Keratinocyte (primary cell): ENCODE results near the gene YEATS4. TPM values are rescaled to one million over a fixed set of nuclear protein-coding genes. Genes with fewer than 3 reads are reported as not detected.

Experiments used
- DNase-seq: peaks from one replicate; pipeline ENCODE4 v3.0.0-alpha.2; 2011; ENCODE audit warnings: low read depth, missing footprints, low spot score
- FAIRE-seq: peaks from 2 replicates; lab custom pipeline; 2011; peaks lifted over from hg19 to GRCh38; lab: Jason Lieb, UNC
- H2AFZ ChIP-seq: 2 replicates; pipeline ENCODE4 v1.6.0; 2012; ENCODE audit warnings: low read length, control low read depth, inconsistent platforms; ENCODE audit not compliant: control insufficient read depth
- H3K27ac ChIP-seq: 2 replicates; pipeline ENCODE4 v1.5.1; 2011; ENCODE audit warnings: low read length; ENCODE audit not compliant: control insufficient read depth, insufficient read depth
- H3K27me3 ChIP-seq: 3 replicates; pipeline ENCODE4 v1.6.0; 2011; ENCODE audit warnings: low read length; ENCODE audit not compliant: control insufficient read depth, insufficient read depth; ENCODE audit errors: extremely low read depth
- H3K36me3 ChIP-seq, 2 experiments: 2 replicates in 1 of 2; 3 replicates in 1 of 2; pipeline ENCODE4 v1.5.1; 2011; ENCODE audit warnings: low read length in 2 of 2, mild to moderate bottlenecking in 1 of 2; ENCODE audit not compliant: control insufficient read depth in 2 of 2, insufficient read depth in 2 of 2; ENCODE audit errors: extremely low read depth in 1 of 2
- H3K4me1 ChIP-seq: 3 replicates; pipeline ENCODE4 v1.5.1; 2011; ENCODE audit warnings: low read length; ENCODE audit not compliant: control insufficient read depth, insufficient read depth; ENCODE audit errors: extremely low read depth
- H3K4me2 ChIP-seq: 3 replicates; pipeline ENCODE4 v1.6.0; 2011; ENCODE audit warnings: low read depth, low read length; ENCODE audit not compliant: control insufficient read depth, insufficient read depth; ENCODE audit errors: extremely low read depth
- H3K4me3 ChIP-seq, 3 experiments: fragments of 200-600 bp in 1 of 3; sonication (generic) in 1 of 3; 2 replicates in 2 of 3; 3 replicates in 1 of 3; pipeline ENCODE4 v1.5.1; 2011 to 2016; ENCODE audit warnings: low read length in 3 of 3, mild to moderate bottlenecking in 3 of 3, control low read depth in 2 of 3, inconsistent platforms in 1 of 3, low read depth in 1 of 3, mixed read lengths in 1 of 3, mixed run types in 1 of 3, moderate library complexity in 1 of 3; ENCODE audit not compliant: control insufficient read depth in 2 of 3, insufficient read depth in 2 of 3; ENCODE audit errors: extremely low read depth in 1 of 3
- H3K79me2 ChIP-seq: 2 replicates; pipeline ENCODE4 v1.6.0; 2012; ENCODE audit warnings: low read length; ENCODE audit not compliant: control insufficient read depth, insufficient read depth
- H3K9ac ChIP-seq: 3 replicates; pipeline ENCODE4 v1.6.0; 2011; ENCODE audit warnings: low read length; ENCODE audit not compliant: control insufficient read depth, insufficient read depth; ENCODE audit errors: extremely low read depth
- H3K9me1 ChIP-seq: 3 replicates; pipeline ENCODE4 v1.6.0; 2011; ENCODE audit warnings: low read length; ENCODE audit not compliant: control insufficient read depth, insufficient read depth; ENCODE audit errors: extremely low read depth
- H3K9me3 ChIP-seq: 2 replicates; pipeline ENCODE4 v1.5.1; 2012; ENCODE audit warnings: low read depth, low read length; ENCODE audit not compliant: control insufficient read depth
- H4K20me1 ChIP-seq: 3 replicates; pipeline ENCODE4 v1.6.0; 2011; ENCODE audit warnings: low read length; ENCODE audit not compliant: control insufficient read depth, insufficient read depth; ENCODE audit errors: extremely low read depth
- CTCF ChIP-seq, 3 experiments: IDR thresholded peaks in 1 of 3; conservative IDR thresholded peaks in 1 of 3; optimal IDR thresholded peaks in 1 of 3; 2 replicates in 2 of 3; 3 replicates in 1 of 3; pipeline versions ENCODE3 to v1.5.1; 2011; ENCODE audit warnings: low read length in 3 of 3, mild to moderate bottlenecking in 3 of 3, moderate library complexity in 2 of 3, control low read depth in 1 of 3, inconsistent platforms in 1 of 3; ENCODE audit not compliant: insufficient read depth in 2 of 3; ENCODE audit errors: extremely low read depth in 1 of 3
- EZH2 ChIP-seq: IDR thresholded peaks from one replicate; pipeline ENCODE4 v1.6.1; 2012; ENCODE audit warnings: inconsistent platforms, mild to moderate bottlenecking, low read length, moderate library complexity
- dilution Hi-C: fragments of 300-500 bp; cut with MboI; formaldehyde crosslinking; loops from one replicate; pipeline ENCODE4 v1.7.0; 2020; ENCODE audit warnings: low sequenced_read_pairs; ENCODE audit not compliant: extremely low pct_ligation_motif_present
- polyA plus RNA-seq, 5 experiments: library from polyadenylated mRNA; depleted of rRNA in 3 of 5; stranded (reverse) in 3 of 5; stranded (forward) in 1 of 5; unstranded in 1 of 5; fragments of >200 nt; gene quantifications; 1 replicate in 1 of 5; 2 replicates in 3 of 5; 3 replicates in 1 of 5; pipeline versions ENCODE4 v1.2.1 to v1.2.3, GENCODE V29; 2011 to 2012; ENCODE audit warnings: missing spikeins in 2 of 5, low read depth in 1 of 5, low replicate concordance in 1 of 5

The YEATS4 gene
- polyA plus RNA-seq, 1 donor (not counting 4 experiments of a cell fraction or from before 2014, with no cell fraction given), result 21.0 TPM

GRCh38 chr12:69437073-69437472, 77.5 kb downstream of the YEATS4 start:
- TF ChIP-seq EZH2 (no peak), CTCF (optimal IDR thresholded peaks at IDR 0.05 in 1 of 3, IDR thresholded peaks at IDR 0.05 in 1 of 3, conservative IDR thresholded peaks at IDR 0.05 in 1 of 3; ENCODE audit: extremely low read depth in 1 of 3, insufficient read depth in 2 of 3, low read length in 3 of 3) (no peak)
- no peaks in the 10 kb centered on the region for H4K20me1 ChIP-seq
- no peaks in the 10 kb centered on the region for H3K9me1 ChIP-seq
- no peaks in the 10 kb centered on the region for H3K36me3 ChIP-seq
- H2AFZ ChIP-seq, result no peak overlapping the region
- FAIRE-seq (no peak), DNase-seq (no peak)
- H3K4me1 ChIP-seq, result no peaks in the 10 kb centered on the region
- no peaks in the 10 kb centered on the region for H3K79me2 ChIP-seq
- no peak overlapping the region for H3K27ac ChIP-seq
- no peak overlapping the region for H3K4me2 ChIP-seq
- H3K27me3 ChIP-seq, result no peaks in the 10 kb centered on the region
- H3K9ac ChIP-seq, result no peak overlapping the region
- no peaks in the 10 kb centered on the region for H3K9me3 ChIP-seq
- H3K4me3 ChIP-seq, result no peak overlapping the region
- dilution Hi-C loops, result no loop called here

- DNase-seq, result no peak
- no peak for FAIRE-seq
- no peak overlapping the region for H3K9ac ChIP-seq
- no peaks in the 10 kb centered on the region for H3K9me1 ChIP-seq
- no peak for TF ChIP-seq CTCF (optimal IDR thresholded peaks at IDR 0.05 in 1 of 3, IDR thresholded peaks at IDR 0.05 in 1 of 3, conservative IDR thresholded peaks at IDR 0.05 in 1 of 3; ENCODE audit: extremely low read depth in 1 of 3, insufficient read depth in 2 of 3, low read length in 3 of 3)
- TF ChIP-seq EZH2, result no peak
- no peaks in the 10 kb centered on the region for H3K4me1 ChIP-seq
- H3K27me3 ChIP-seq, result no peaks in the 10 kb centered on the region
- no peak overlapping the region for H3K27ac ChIP-seq
- no peaks in the 10 kb centered on the region for H3K36me3 ChIP-seq
- dilution Hi-C loops, result no loop called here
- H3K4me2 ChIP-seq, result no peak overlapping the region
- no peak overlapping the region for H3K4me3 ChIP-seq
- H2AFZ ChIP-seq, result no peak overlapping the region
- H3K79me2 ChIP-seq, result no peaks in the 10 kb centered on the region
- H4K20me1 ChIP-seq, result no peaks in the 10 kb centered on the region
- H3K9me3 ChIP-seq, result no peaks in the 10 kb centered on the region
Measured at GRCh38 chr12:69438539-69438938, 79.0 kb downstream of the YEATS4 start.
